GM18951 (cell line): ENCODE results near the gene TNIK.
"Not testable (repeated sequence)": the region's sequence is repeated elsewhere in the genome, so short reads cannot be mapped to it uniquely, and the experiment has no call there.

Experiments used
- POLR2A ChIP-seq: IDR thresholded peaks from 4 replicates; pipeline ENCODE4 v1.6.1; 2011; ENCODE audit warnings: mild to moderate bottlenecking; ENCODE audit not compliant: insufficient read length, insufficient read depth; ENCODE audit errors: extremely low read depth
- in situ Hi-C: fragments of 300-500 bp; cut with MboI; formaldehyde crosslinking; loops from one replicate; pipeline ENCODE4 v1.12.0; 2022; ENCODE audit warnings: low sequenced_read_pairs, mixed read lengths, inconsistent platforms; ENCODE audit not compliant: unreplicated experiment

TNIK gene

GRCh38 chr3:171451915-171452314 is 8.3 kb downstream of the TNIK start:
- in situ Hi-C loops: no loop called here
- TF ChIP-seq POLR2A: no peak

GRCh38 chr3:171447579-171447891 is 12.7 kb downstream of the TNIK start:
- in situ Hi-C loops: not testable (repeated sequence)

- no peak for TF ChIP-seq POLR2A
These were observed 13.2 kb downstream of the TNIK start for GRCh38 chr3:171446801-171447578.

GRCh38 chr3:171446301-171446700 is 13.9 kb downstream of the TNIK start:
- TF ChIP-seq POLR2A: no peak
- in situ Hi-C loops: no loop called here

More at GRCh38 chr3:171446801-171447578, 13.2 kb downstream of the TNIK start:
- in situ Hi-C loops: no loop called here

GRCh38 chr3:171445620-171446204 is 14.5 kb downstream of the TNIK start:
- in situ Hi-C loops: no loop called here
- TF ChIP-seq POLR2A: no peak

GRCh38 chr3:171444001-171444690 is 16.1 kb downstream of the TNIK start:
- in situ Hi-C loops: no loop called here

GRCh38 chr3:171443211-171443957 is 16.8 kb downstream of the TNIK start:
- in situ Hi-C loops: no loop called here

More at GRCh38 chr3:171444001-171444690, 16.1 kb downstream of the TNIK start:
- no peak for TF ChIP-seq POLR2A

GRCh38 chr3:171442184-171442583 is 18.0 kb downstream of the TNIK start:
- in situ Hi-C loops: no loop called here
- no peak for TF ChIP-seq POLR2A

More at GRCh38 chr3:171443211-171443957, 16.8 kb downstream of the TNIK start:
- no peak for TF ChIP-seq POLR2A

- TF ChIP-seq POLR2A: no peak
- in situ Hi-C loops: no loop called here
These were observed 18.8 kb downstream of the TNIK start for GRCh38 chr3:171441381-171441780.

- in situ Hi-C loops: no loop called here
- TF ChIP-seq POLR2A: no peak
These were observed 20.2 kb downstream of the TNIK start for GRCh38 chr3:171439996-171440395.

GRCh38 chr3:171437115-171437756 is 23.0 kb downstream of the TNIK start:
- in situ Hi-C loops: no loop called here
- TF ChIP-seq POLR2A: no peak

- TF ChIP-seq POLR2A: no peak
- in situ Hi-C loops: no loop called here
These were observed 23.8 kb downstream of the TNIK start for GRCh38 chr3:171436380-171436779.

- in situ Hi-C loops: no loop called here
- TF ChIP-seq POLR2A: no peak
These were observed 24.4 kb downstream of the TNIK start for GRCh38 chr3:171435757-171436156.
